Right lobe of liver (tissue), 4 donors: ENCODE results near the gene FRMD4A.

ENCODE experiments used
- POLR2A ChIP-seq: fragments of 450-650 bp; IDR thresholded peaks from one replicate; pipeline ENCODE4 v1.6.1; 2017; ENCODE audit warnings: antibody characterized with exemption, mild to moderate bottlenecking
- TF ChIP-seq, protein P1 (sequence below), 4 donors: fragments of 200-600 bp in 3 of 4; fragments of 450-650 bp in 1 of 4; IDR thresholded peaks; one replicate each; pipeline versions ENCODE4 v1.5.1 to v1.8.0; 2016 to 2022; ENCODE audit warnings: antibody characterized with exemption in 4 of 4, mild to moderate bottlenecking in 2 of 4
- donor health status: DM: no; HTN: no; CAD: no.
- donor health status: DM: no; HTN: no; CAD: no.
- donor health status: DM: no; HTN: yes; CAD: no.

DNA sequence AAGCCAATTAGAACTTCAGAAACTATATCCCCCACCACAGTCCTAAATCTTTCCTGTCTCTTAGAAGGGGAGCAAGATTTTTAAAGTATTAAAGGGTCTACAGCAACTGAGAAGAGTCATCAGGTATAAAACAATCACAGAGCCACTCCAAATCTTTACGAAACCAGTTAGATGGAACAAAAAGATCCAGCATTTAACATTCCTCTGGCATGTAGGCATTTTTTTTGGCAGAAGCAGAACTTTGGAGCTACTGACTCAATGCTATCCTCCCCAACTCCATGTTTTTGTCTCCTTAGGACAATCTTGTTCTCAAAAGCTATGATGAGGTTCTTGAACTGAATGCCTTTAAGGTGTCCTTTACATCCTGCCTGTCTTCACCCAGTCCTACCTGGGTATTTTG, 410.7 kb downstream of the FRMD4A start:
- TF ChIP-seq, protein P1, sequence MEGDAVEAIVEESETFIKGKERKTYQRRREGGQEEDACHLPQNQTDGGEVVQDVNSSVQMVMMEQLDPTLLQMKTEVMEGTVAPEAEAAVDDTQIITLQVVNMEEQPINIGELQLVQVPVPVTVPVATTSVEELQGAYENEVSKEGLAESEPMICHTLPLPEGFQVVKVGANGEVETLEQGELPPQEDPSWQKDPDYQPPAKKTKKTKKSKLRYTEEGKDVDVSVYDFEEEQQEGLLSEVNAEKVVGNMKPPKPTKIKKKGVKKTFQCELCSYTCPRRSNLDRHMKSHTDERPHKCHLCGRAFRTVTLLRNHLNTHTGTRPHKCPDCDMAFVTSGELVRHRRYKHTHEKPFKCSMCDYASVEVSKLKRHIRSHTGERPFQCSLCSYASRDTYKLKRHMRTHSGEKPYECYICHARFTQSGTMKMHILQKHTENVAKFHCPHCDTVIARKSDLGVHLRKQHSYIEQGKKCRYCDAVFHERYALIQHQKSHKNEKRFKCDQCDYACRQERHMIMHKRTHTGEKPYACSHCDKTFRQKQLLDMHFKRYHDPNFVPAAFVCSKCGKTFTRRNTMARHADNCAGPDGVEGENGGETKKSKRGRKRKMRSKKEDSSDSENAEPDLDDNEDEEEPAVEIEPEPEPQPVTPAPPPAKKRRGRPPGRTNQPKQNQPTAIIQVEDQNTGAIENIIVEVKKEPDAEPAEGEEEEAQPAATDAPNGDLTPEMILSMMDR (IDR thresholded peaks at IDR 0.05) = no peak
- no peak for TF ChIP-seq POLR2A
